Liver (tissue), 9 donors: ENCODE data around the gene CMIP. TPM values are rescaled to one million over a fixed set of nuclear protein-coding genes. Genes with fewer than 3 reads are reported as not detected.

Source experiments
- DNase-seq: peaks from one replicate; pipeline ENCODE4 v3.0.0-alpha.2; 2017; ENCODE audit warnings: low spot score
- H3K27ac ChIP-seq, 2 donors: one replicate each; pipeline ENCODE4 v1.7.0; 2013; ENCODE audit warnings: inconsistent platforms in 2 of 2, low read length in 2 of 2, control low read depth in 1 of 2, low read depth in 1 of 2, mild to moderate bottlenecking in 1 of 2
- H3K27me3 ChIP-seq, 4 donors: one replicate each; pipeline versions ENCODE4 v1.6.1 to v1.7.0; 2013; ENCODE audit warnings: low read length in 3 of 4, inconsistent platforms in 1 of 4, mild to moderate bottlenecking in 1 of 4, moderate library complexity in 1 of 4; ENCODE audit not compliant: control insufficient read depth in 4 of 4, insufficient read depth in 4 of 4
- H3K36me3 ChIP-seq, 4 donors: one replicate each; pipeline versions ENCODE4 v1.6.1 to v1.7.0; 2013; ENCODE audit warnings: low read length in 3 of 4, mild to moderate bottlenecking in 3 of 4, low read depth in 1 of 4, moderate library complexity in 1 of 4; ENCODE audit not compliant: control insufficient read depth in 4 of 4, insufficient read depth in 3 of 4
- H3K4me1 ChIP-seq, 4 donors: one replicate each; pipeline versions ENCODE4 v1.6.1 to v1.7.0; 2013; ENCODE audit warnings: low read length in 3 of 4, mild to moderate bottlenecking in 3 of 4, moderate library complexity in 1 of 4; ENCODE audit not compliant: control insufficient read depth in 4 of 4, insufficient read depth in 4 of 4
- H3K4me3 ChIP-seq, 3 donors: one replicate each; pipeline versions ENCODE4 v1.6.1 to v1.7.0; 2013; ENCODE audit warnings: low read length in 3 of 3, control low read depth in 1 of 3, low read depth in 1 of 3, mild to moderate bottlenecking in 1 of 3
- H3K9ac ChIP-seq, 2 donors: one replicate each; pipeline ENCODE4 v1.7.0; 2013; ENCODE audit warnings: low read length in 2 of 2, mild to moderate bottlenecking in 2 of 2, moderate library complexity in 2 of 2, control low read depth in 1 of 2, low read depth in 1 of 2
- H3K9me3 ChIP-seq, 4 donors: one replicate each; pipeline versions ENCODE4 v1.6.1 to v1.7.0; 2013; ENCODE audit warnings: low read length in 3 of 4; ENCODE audit not compliant: control insufficient read depth in 4 of 4
- ATF3 ChIP-seq: IDR thresholded peaks from 2 replicates; pipeline ENCODE4 v1.6.1; 2016; ENCODE audit warnings: antibody characterized with exemption
- CTCF ChIP-seq: fragments of 150-350 bp; IDR thresholded peaks from 2 replicates; pipeline ENCODE4 v1.5.1; 2017; ENCODE audit warnings: improper control_type of control experiment, low read depth, low read length; ENCODE audit not compliant: missing input control
- EGR1 ChIP-seq, 2 donors: IDR thresholded peaks; 2 replicates each; pipeline ENCODE4 v1.6.1; 2016 to 2018; ENCODE audit warnings: antibody characterized with exemption in 2 of 2, low read depth in 2 of 2
- FOXA1 ChIP-seq: IDR thresholded peaks from 2 replicates; pipeline ENCODE4 v1.6.1; 2016; ENCODE audit warnings: antibody characterized with exemption
- FOXA2 ChIP-seq: IDR thresholded peaks from 2 replicates; pipeline ENCODE4 v1.6.1; 2016; ENCODE audit warnings: antibody characterized with exemption
- HNF4A ChIP-seq, 2 donors: conservative IDR thresholded peaks; 2 replicates each; pipeline ENCODE4 v1.6.1; 2016; ENCODE audit warnings: antibody characterized with exemption in 2 of 2, mild to moderate bottlenecking in 2 of 2
- HNF4G ChIP-seq: IDR thresholded peaks from 2 replicates; pipeline ENCODE4 v1.6.1; 2016; ENCODE audit warnings: antibody characterized with exemption
- JUND ChIP-seq, 2 donors: IDR thresholded peaks; 2 replicates each; pipeline ENCODE4 v1.6.1; 2016; ENCODE audit warnings: antibody characterized with exemption in 2 of 2
- MAX ChIP-seq: IDR thresholded peaks from 2 replicates; pipeline ENCODE4 v1.6.1; 2016; ENCODE audit warnings: antibody characterized with exemption
- NR2F2 ChIP-seq: IDR thresholded peaks from 2 replicates; pipeline ENCODE4 v1.6.1; 2016; ENCODE audit warnings: antibody characterized with exemption
- RAD21 ChIP-seq, 2 donors: IDR thresholded peaks; 2 replicates each; pipeline ENCODE4 v1.6.1; 2016; ENCODE audit warnings: antibody characterized with exemption in 2 of 2, mild to moderate bottlenecking in 2 of 2
- REST ChIP-seq: IDR thresholded peaks from 2 replicates; pipeline ENCODE4 v1.6.1; 2016; ENCODE audit warnings: antibody characterized with exemption, mild to moderate bottlenecking
- SP1 ChIP-seq: IDR thresholded peaks from 2 replicates; pipeline ENCODE4 v1.6.1; 2018; ENCODE audit warnings: antibody characterized with exemption, mild to moderate bottlenecking
- TAF1 ChIP-seq: conservative IDR thresholded peaks from 2 replicates; pipeline ENCODE4 v1.6.1; 2016; ENCODE audit warnings: antibody characterized with exemption, mild to moderate bottlenecking
- YY1 ChIP-seq: IDR thresholded peaks from 2 replicates; pipeline ENCODE4 v1.6.1; 2016; ENCODE audit warnings: antibody characterized with exemption, mild to moderate bottlenecking
- ZBTB33 ChIP-seq: IDR thresholded peaks from 2 replicates; pipeline ENCODE4 v1.6.1; 2016; ENCODE audit warnings: antibody characterized with exemption
- WGBS: extraction: QIAGEN DNeasy Blood & Tissue Kit; methylation state at CpG from one replicate; pipeline ENCODE4 v1.1.7; 2013; 5-methylcytosine and 5-hydroxymethylcytosine counted together
- polyA plus RNA-seq, 2 donors: library from polyadenylated mRNA; stranded (reverse) in 1 of 2; unstranded in 1 of 2; fragments of 200-250 nt in 1 of 2; fragments of >200 nt in 1 of 2; fragmentation: Nextera tagmentation in 1 of 2; extraction: Ambion mirVana in 1 of 2; gene quantifications; one replicate each; pipeline versions ENCODE4 v1.2.1 to v1.2.3, GENCODE V29; 2013 to 2015
- total RNA-seq, 2 donors: library from RNA; depleted of rRNA; stranded (reverse); fragments of >200 nt; gene quantifications; one replicate each; pipeline ENCODE4 v1.2.3, GENCODE V29; 2014
- donor health status: healthy.
- donor health status: healthy.
- donor health status: healthy.
- donor health status: healthy.
- donor health status: healthy.

Gene CMIP
- total and polyA plus RNA-seq, 4 donors, result 1.7 to 15.6 (median 10.1) TPM

- Histone ChIP-seq H3K4me1 (peaks cover 10 to 34% (median 24%) of the 10 kb centered on the region in 4 donors), H3K9me3 (no peaks in the 10 kb centered on the region), H3K9ac (no peak overlapping the region), H3K4me3 (no peak overlapping the region), H3K27ac (no peak overlapping the region), H3K36me3 (peaks cover 0 to 2% (median 0%) of the 10 kb centered on the region in 4 donors), H3K27me3 (no peaks in the 10 kb centered on the region)
- no peak for DNase-seq
- 91% methylated on average over 26 of the region's 26 CpGs for WGBS
- TF ChIP-seq ZBTB33 (no peak), JUND (IDR thresholded peaks at IDR 0.05) (no peak), YY1 (no peak), EGR1 (IDR thresholded peaks at IDR 0.05; ENCODE audit: low read depth in 2 of 2) (no peak), RAD21 (IDR thresholded peaks at IDR 0.05) (no peak), HNF4A (conservative IDR thresholded peaks at IDR 0.05) (no peak), NR2F2 (no peak), FOXA2 (no peak), REST (no peak), SP1 (no peak), HNF4G (no peak), CTCF (no peak), TAF1 (no peak), FOXA1 (no peak)
Observed at GRCh38 chr16:81629034-81629802, 184.6 kb downstream of the CMIP start.

- TF ChIP-seq FOXA2 (no peak), MAX (no peak), EGR1 (IDR thresholded peaks at IDR 0.05; ENCODE audit: low read depth in 2 of 2) (no peak), ZBTB33 (no peak), RAD21 (IDR thresholded peaks at IDR 0.05) (no peak), ATF3 (no peak), NR2F2 (no peak), TAF1 (no peak), HNF4G (no peak), YY1 (no peak), JUND (IDR thresholded peaks at IDR 0.05) (no peak)
- H3K27me3 ChIP-seq, result no peaks in the 10 kb centered on the region
- H3K9ac ChIP-seq, result no peak overlapping the region
- peaks cover 17 to 37% (median 29%) of the 10 kb centered on the region in 4 donors for H3K4me1 ChIP-seq
- H3K27ac ChIP-seq, result no peak overlapping the region
- WGBS, result 95% methylated on average over 18 of the region's 18 CpGs
- H3K4me3 ChIP-seq, result no peak overlapping the region
- H3K9me3 ChIP-seq, result no peaks in the 10 kb centered on the region
- peaks cover 0 to 2% (median 0%) of the 10 kb centered on the region in 4 donors for H3K36me3 ChIP-seq
- no peak for DNase-seq
Observed at GRCh38 chr16:81629896-81630634, 185.5 kb downstream of the CMIP start.
